ENCODE data around the gene CLPTM1.
"Not testable (repeated sequence)": the region's sequence is repeated elsewhere in the genome, so short reads cannot be mapped to it uniquely, and the experiment has no call there.

Gene CLPTM1

GRCh38 chr19:44975444-44975843, 20.3 kb downstream of the CLPTM1 start:
- no peak for DNase-seq

GRCh38 chr19:44984005-44984404, 28.8 kb downstream of the CLPTM1 start:
- DNase-seq = no peak

- DNase-seq = no peak
These were observed 30.3 kb downstream of the CLPTM1 start for GRCh38 chr19:44985445-44985844.

GRCh38 chr19:44986389-44986788, 31.2 kb downstream of the CLPTM1 start:
- no peak for DNase-seq

- DNase-seq = no peak
These were observed 32.0 kb downstream of the CLPTM1 start for GRCh38 chr19:44987148-44987675.

GRCh38 chr19:44988273-44988672, 33.1 kb downstream of the CLPTM1 start:
- no peak for DNase-seq

GRCh38 chr19:44988896-44989556, 33.8 kb downstream of the CLPTM1 start:
- DNase-seq = peak; percentile 58

GRCh38 chr19:44990459-44990858, 35.3 kb downstream of the CLPTM1 start:
- DNase-seq = no peak

- DNase-seq = no peak
These were observed 35.8 kb downstream of the CLPTM1 start for GRCh38 chr19:44990966-44991365.

- DNase-seq = no peak
These were observed 37.4 kb downstream of the CLPTM1 start for GRCh38 chr19:44992336-44993163.

GRCh38 chr19:44993526-44993925, 38.3 kb downstream of the CLPTM1 start:
- DNase-seq = no peak

GRCh38 chr19:44993926-44994537, 38.9 kb downstream of the CLPTM1 start:
- no peak for DNase-seq

GRCh38 chr19:44998025-44998424, 42.8 kb downstream of the CLPTM1 start:
- DNase-seq = no peak

GRCh38 chr19:44999131-44999925, 44.1 kb downstream of the CLPTM1 start:
- DNase-seq = not testable (repeated sequence)

- not testable (repeated sequence) for DNase-seq
These were observed 45.5 kb downstream of the CLPTM1 start for GRCh38 chr19:45000665-45001064.

GRCh38 chr19:45001087-45001739, 46.0 kb downstream of the CLPTM1 start, which contains the start of gene RELB:
Gene RELB, plus strand, starts transcription at chr19:45001464. Its CDS starts 116 bp downstream, at chr19:45001580.
- peak; percentile 91 for DNase-seq

- DNase-seq = no peak
These were observed 48.3 kb downstream of the CLPTM1 start for GRCh38 chr19:45003485-45003884.

GRCh38 chr19:45005787-45006186, 50.6 kb downstream of the CLPTM1 start:
- no peak for DNase-seq

GRCh38 chr19:45008552-45008951, 53.4 kb downstream of the CLPTM1 start:
- no peak for DNase-seq

- no peak for DNase-seq
These were observed 54.6 kb downstream of the CLPTM1 start for GRCh38 chr19:45009625-45010255.

- no peak for DNase-seq
These were observed 55.1 kb downstream of the CLPTM1 start for GRCh38 chr19:45010306-45010705.

GRCh38 chr19:45011959-45012358, 56.8 kb downstream of the CLPTM1 start:
- DNase-seq = no peak
